GM18870 (cell line): ENCODE measurements around the gene GIMAP2.

Source experiments
- ATAC-seq: cut with Tn5 transposase; IDR thresholded peaks from one replicate; pipeline ENCODE4 v1.9.1; 2021; ENCODE audit warnings: moderate library complexity; ENCODE audit not compliant: unreplicated experiment

The GIMAP2 gene

DNA sequence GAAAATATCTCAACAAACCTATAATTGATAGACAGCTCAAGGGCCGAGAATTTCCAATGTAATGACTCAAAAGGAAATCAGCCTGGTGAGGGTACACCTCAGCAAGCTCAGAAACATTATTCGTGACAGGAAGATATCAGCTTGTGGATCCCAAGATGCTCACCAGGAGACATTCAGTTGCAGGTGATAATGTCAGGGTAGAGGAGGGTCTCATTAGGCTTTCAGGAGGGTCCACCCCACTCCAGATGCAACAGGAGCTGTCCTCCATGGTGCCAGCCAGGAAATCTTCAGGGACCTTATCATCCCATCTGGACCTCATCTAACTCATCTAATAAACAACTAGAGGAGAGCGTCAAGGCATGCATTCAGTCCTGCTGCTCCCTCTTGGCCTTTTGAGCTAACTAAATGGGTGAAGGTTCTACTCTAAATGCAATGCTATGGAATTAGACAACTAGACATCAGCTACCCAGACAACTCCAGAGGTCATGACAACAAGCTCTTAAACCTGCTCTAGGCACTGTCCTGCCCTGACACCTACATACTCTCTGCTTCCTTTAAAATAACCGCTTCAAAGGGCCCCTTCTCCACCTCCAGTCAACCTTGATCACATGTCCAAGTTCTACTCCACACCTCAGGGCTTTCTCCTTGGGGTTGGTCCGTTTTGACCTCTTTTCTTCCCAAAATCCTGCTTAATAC is 47.4 kb downstream of the GIMAP2 start:
- ATAC-seq = no peak

- ATAC-seq = no peak
These were observed 48.1 kb downstream of the GIMAP2 start for GRCh38 chr7:150733482-150734095.

- ATAC-seq = no peak
These were observed 48.7 kb downstream of the GIMAP2 start for GRCh38 chr7:150734254-150734653.

GRCh38 chr7:150735596-150736358 is 50.3 kb downstream of the GIMAP2 start:
- ATAC-seq = no peak

DNA sequence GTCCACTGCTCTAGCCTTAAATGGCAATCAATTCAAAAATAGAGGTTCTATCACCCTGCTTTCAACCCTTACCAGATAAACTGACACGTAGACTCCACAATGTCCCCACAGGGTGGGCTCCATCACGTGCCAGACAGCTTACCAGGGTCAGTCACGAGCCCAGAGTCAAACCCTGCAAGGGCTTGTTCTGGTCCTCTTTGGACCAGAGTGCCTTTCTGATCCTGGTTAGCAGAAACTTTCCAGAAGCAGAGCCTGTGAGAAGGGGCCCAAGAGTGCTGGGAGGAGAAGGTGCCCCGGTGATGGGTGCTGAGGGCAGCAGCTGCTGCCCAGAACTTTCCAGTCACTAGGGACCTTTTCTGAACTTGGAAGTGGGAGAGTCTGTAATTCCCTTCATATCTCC is 51.4 kb downstream of the GIMAP2 start:
- ATAC-seq = no peak

DNA sequence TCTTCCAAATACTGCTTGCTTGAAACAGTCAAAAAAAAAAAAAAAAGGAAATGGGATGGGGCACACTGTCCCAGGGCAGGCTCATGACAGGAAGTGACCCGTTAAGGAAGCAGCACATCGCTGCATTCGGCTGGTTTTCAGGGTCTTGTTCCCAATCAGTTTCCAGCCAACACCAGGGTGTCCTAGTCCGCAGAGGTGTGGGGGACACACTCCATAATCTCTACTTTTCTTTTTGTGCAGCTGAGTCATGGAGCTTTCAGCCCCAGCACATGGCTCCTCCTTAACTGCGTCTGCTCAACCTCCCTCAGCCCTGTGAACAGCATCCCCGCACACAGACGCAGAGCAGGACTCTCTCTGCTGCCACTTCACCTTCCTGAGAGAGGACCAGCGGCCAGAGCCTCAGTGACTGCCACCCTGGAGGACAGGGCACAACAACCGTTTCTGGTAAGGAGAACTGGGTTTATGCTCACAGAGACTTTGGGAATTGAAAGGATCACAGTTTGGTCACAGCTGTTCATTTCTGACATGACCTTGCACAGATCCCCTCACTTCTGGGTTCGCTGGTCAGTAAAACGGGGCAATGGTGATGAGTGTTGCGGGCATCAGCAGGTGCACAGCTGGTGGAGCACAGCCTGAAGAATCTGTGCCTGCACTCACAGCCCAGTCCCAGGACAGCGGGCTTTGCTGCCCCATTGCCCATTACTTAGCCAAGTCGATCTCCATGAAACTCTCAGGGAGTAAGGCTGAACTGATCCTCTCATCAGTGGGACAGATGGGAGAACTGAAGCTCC is 52.0 kb downstream of the GIMAP2 start, which contains the start of gene GIMAP5:
TSS of gene GIMAP5 (plus strand) at position 154 of the 791 bp plus-strand sequence. CDS start 3,467 bp downstream, outside the sequence.
- no peak for ATAC-seq

- ATAC-seq = no peak
These were observed 52.6 kb downstream of the GIMAP2 start for GRCh38 chr7:150738092-150738491.

DNA sequence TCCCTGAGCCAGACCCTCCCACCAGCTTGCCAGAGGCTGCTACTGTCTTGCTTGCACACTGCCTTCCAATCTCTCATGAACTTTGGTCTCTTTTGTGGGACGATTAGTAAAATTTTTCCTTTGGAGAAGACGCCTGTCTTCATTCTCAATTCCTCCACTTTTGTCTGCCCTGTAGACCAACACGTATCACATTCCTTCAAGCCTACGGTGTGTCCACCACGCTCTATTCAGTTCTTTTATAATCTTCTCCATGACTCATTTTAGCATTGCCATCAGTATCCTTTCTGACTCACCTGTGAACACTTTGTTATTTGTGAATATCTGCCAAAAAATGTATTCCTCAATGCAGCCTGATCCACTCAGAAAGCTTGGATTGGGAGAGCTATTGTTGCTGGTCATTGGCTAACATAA is 53.1 kb downstream of the GIMAP2 start:
- ATAC-seq = no peak

- no peak for ATAC-seq
These were observed 53.5 kb downstream of the GIMAP2 start for GRCh38 chr7:150739033-150739432.

DNA sequence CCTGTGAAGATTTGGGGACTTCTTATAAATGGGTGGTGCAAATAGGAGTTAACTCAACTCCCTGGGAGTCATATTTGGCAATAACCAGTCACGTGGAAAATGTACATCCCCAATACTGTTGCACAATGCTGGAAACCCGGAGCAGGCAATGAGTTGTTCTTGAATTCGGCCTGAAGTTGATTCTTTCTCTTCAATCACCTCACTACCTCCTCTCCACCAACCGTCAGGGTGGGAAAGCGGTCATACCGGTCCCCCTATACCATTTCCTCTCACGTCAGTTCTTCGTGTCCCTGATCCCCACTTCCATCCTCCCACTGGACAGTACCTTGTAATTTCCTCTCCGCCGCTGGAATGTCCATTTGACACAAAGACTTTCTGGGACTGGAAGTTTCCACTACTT is 54.5 kb downstream of the GIMAP2 start:
- ATAC-seq = no peak

GRCh38 chr7:150742286-150742968 is 56.9 kb downstream of the GIMAP2 start:
- no peak for ATAC-seq
